GM15510 (cell line): Measurements from ENCODE around the gene TEX19.

Experiments
- POLR2A ChIP-seq: IDR thresholded peaks from 3 replicates; pipeline ENCODE4 v1.6.1; 2011; ENCODE audit warnings: borderline replicate concordance; ENCODE audit not compliant: insufficient read length; ENCODE audit errors: extremely low read depth

The TEX19 gene

GRCh38 chr17:82355770-82356427 is 3.1 kb upstream of the TEX19 start:
- no peak for TF ChIP-seq POLR2A

GRCh38 chr17:82356845-82357355 is 2.1 kb upstream of the TEX19 start:
- TF ChIP-seq POLR2A: no peak

GRCh38 chr17:82357394-82357793 is 1.7 kb upstream of the TEX19 start:
- no peak for TF ChIP-seq POLR2A

GRCh38 chr17:82361885-82362633 is 3.0 kb downstream of the TEX19 start:
- no peak for TF ChIP-seq POLR2A

- no peak for TF ChIP-seq POLR2A
These were observed 6.7 kb downstream of the TEX19 start for GRCh38 chr17:82365606-82366295.

GRCh38 chr17:82366749-82367148 is 7.7 kb downstream of the TEX19 start:
- no peak for TF ChIP-seq POLR2A

GRCh38 chr17:82367724-82368524 is 8.9 kb downstream of the TEX19 start:
- TF ChIP-seq POLR2A: no peak

- no peak for TF ChIP-seq POLR2A
These were observed 10.2 kb downstream of the TEX19 start for GRCh38 chr17:82369211-82369610.

- no peak for TF ChIP-seq POLR2A
These were observed 11.7 kb downstream of the TEX19 start for GRCh38 chr17:82370471-82371332.

GRCh38 chr17:82371333-82372248 is 12.5 kb downstream of the TEX19 start, which contains the start of gene UTS2R:
TSS of gene UTS2R (plus strand) at chr17:82371765. CDS start at chr17:82374325, 2,560 bp downstream.
- no peak for TF ChIP-seq POLR2A

GRCh38 chr17:82372249-82373071 is 13.4 kb downstream of the TEX19 start:
- TF ChIP-seq POLR2A: no peak
